Hippocampal formation (tissue), 2 donors: ENCODE data around the gene FFAR3.
"Not testable (repeated sequence)": the region's sequence is repeated elsewhere in the genome, so short reads cannot be mapped to it uniquely, and the experiment has no call there.

Source experiments
- DNase-seq, 2 donors: peaks; one replicate each; lab custom pipeline; 2025; lab: John Stamatoyannopoulos, UW

Gene FFAR3

GRCh38 chr19:35350591-35350990, 7.7 kb upstream of the FFAR3 start:
- no peak for DNase-seq

GRCh38 chr19:35351411-35352176, 6.7 kb upstream of the FFAR3 start:
- DNase-seq: no peak

- DNase-seq: no peak
Measured at GRCh38 chr19:35352177-35352447, 6.1 kb upstream of the FFAR3 start.

- peak; percentile 57 to 62 for DNase-seq
Measured at GRCh38 chr19:35352448-35353304, 5.6 kb upstream of the FFAR3 start.

- DNase-seq: no peak
Measured at GRCh38 chr19:35353635-35354034, 4.6 kb upstream of the FFAR3 start.

- no peak for DNase-seq
Measured at GRCh38 chr19:35354898-35355297, 3.4 kb upstream of the FFAR3 start.

- DNase-seq: no peak
Measured at GRCh38 chr19:35355791-35356460, 2.3 kb upstream of the FFAR3 start.

GRCh38 chr19:35358834-35359233, 574 bp downstream of the FFAR3 start:
- not testable (repeated sequence) for DNase-seq

GRCh38 chr19:35359395-35359794, 1.1 kb downstream of the FFAR3 start:
- DNase-seq: not testable (repeated sequence)

GRCh38 chr19:35360081-35360480, 1.8 kb downstream of the FFAR3 start:
- not testable (repeated sequence) for DNase-seq

- DNase-seq: no peak
Measured at GRCh38 chr19:35360880-35361420, 2.7 kb downstream of the FFAR3 start.

- DNase-seq: no peak
Measured at GRCh38 chr19:35362261-35363000, 4.2 kb downstream of the FFAR3 start.

- DNase-seq: no peak
Measured at GRCh38 chr19:35363001-35363590, 4.8 kb downstream of the FFAR3 start.

GRCh38 chr19:35363711-35364425, 5.6 kb downstream of the FFAR3 start:
- DNase-seq: no peak

- DNase-seq: no peak
Measured at GRCh38 chr19:35365303-35365702, 7.0 kb downstream of the FFAR3 start.

- DNase-seq: no peak
Measured at GRCh38 chr19:35368378-35368777, 10.1 kb downstream of the FFAR3 start.

GRCh38 chr19:35369522-35369921, 11.3 kb downstream of the FFAR3 start:
- DNase-seq: no peak

GRCh38 chr19:35370722-35371121, 12.5 kb downstream of the FFAR3 start, which contains the start of gene GPR42:
TSS of gene GPR42 (plus strand) at chr19:35371068. CDS start at chr19:35371360, 292 bp downstream.
- DNase-seq: no peak

- DNase-seq: no peak
Measured at GRCh38 chr19:35373492-35373891, 15.2 kb downstream of the FFAR3 start.

- not testable (repeated sequence) for DNase-seq
Measured at GRCh38 chr19:35374031-35374430, 15.8 kb downstream of the FFAR3 start.
